Activated naive CD4-positive, alpha-beta T cell treated with anti-CD3 and anti-CD28 coated beads, Interleukin-2, amount 50 U/mL, for 24 hours (primary cell): ENCODE data around the gene ENTPD8.

ENCODE experiments used
- H3K27ac Mint-ChIP-seq: one replicate; pipeline ENCODE4 v1.8.0; 2021; ENCODE audit warnings: mild to moderate bottlenecking, mixed read lengths
- H3K27me3 Mint-ChIP-seq: one replicate; pipeline ENCODE4 v1.8.0; 2021; ENCODE audit warnings: mixed read lengths
- H3K36me3 Mint-ChIP-seq: one replicate; pipeline ENCODE4 v1.8.0; 2021; ENCODE audit warnings: mixed read lengths
- H3K4me1 Mint-ChIP-seq: one replicate; pipeline ENCODE4 v1.8.0; 2021; ENCODE audit warnings: mixed read lengths
- H3K4me3 Mint-ChIP-seq: one replicate; pipeline ENCODE4 v1.8.0; 2021; ENCODE audit warnings: mild to moderate bottlenecking, mixed read lengths
- H3K9me3 Mint-ChIP-seq: one replicate; pipeline ENCODE4 v1.8.0; 2021; ENCODE audit warnings: mixed read lengths

Gene ENTPD8

GRCh38 chr9:137406876-137407589, 34.1 kb downstream of the ENTPD8 start:
- Mint-ChIP-seq H3K36me3 (peaks cover 6% of the 10 kb centered on the region), H3K27me3 (no peaks in the 10 kb centered on the region), H3K4me1 (peaks cover 16% of the 10 kb centered on the region), H3K9me3 (no peaks in the 10 kb centered on the region), H3K27ac (no peak overlapping the region), H3K4me3 (no peak overlapping the region)

DNA sequence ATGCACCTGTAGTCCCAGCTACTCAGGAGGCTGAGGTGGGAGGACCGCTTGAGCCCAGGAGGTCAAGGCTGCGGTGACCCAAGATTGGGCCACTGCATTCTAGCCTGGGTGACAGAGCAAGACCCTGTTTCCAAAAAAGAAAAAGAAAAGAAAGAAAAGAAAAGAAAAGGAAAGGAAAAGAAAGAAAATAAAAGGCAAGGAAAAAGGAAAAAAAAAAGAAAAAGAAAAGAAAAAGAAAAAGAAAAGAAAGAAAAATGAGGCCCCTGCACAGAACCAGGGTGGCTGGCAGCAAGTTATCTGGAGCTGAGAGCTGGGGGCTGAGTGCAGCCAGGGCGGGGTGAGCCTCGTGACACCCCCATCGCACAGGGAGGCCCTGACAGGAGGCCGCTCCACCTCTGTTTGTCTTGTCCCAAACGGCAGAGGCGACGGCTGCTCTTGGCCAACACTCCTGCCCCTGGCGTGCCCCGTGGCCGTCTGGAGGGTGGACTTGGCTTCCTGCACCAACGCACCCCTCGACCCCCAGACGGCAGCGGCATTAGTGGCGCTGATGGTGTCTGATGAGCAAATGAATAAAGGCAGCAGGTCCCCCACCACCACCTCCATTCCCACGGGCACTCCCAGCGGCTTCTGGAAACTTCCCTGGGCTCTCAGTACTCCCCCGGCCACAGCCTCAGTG, 34.9 kb downstream of the ENTPD8 start:
- Mint-ChIP-seq H3K4me1 (peaks cover 16% of the 10 kb centered on the region), H3K27me3 (no peaks in the 10 kb centered on the region), H3K9me3 (no peaks in the 10 kb centered on the region), H3K36me3 (peaks cover 6% of the 10 kb centered on the region), H3K27ac (peak overlapping the region; percentile 76), H3K4me3 (peak overlapping the region; percentile 62)

DNA sequence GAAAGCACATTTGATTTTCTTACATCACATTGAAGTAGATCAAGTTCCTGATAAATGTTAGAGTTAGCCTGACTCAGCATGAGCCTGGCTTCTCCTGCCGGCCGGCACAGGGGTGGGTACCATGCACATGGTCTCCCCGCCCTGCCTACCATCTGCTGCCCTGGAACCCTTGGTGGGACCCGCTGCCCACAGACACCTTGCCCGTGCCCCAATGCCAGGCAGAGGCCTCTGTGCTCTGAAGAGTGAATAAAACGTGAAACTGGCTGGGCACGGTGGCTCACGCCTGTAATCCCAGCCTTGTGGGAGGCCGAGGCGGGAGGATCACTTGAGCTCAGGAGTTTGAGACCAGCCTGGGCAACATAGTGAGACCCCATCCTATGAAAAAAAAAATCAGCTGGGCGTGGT, 35.5 kb downstream of the ENTPD8 start:
- peaks cover 16% of the 10 kb centered on the region for H3K4me1 Mint-ChIP-seq
- no peaks in the 10 kb centered on the region for H3K27me3 Mint-ChIP-seq
- no peak overlapping the region for H3K4me3 Mint-ChIP-seq
- no peak overlapping the region for H3K27ac Mint-ChIP-seq
- peaks cover 6% of the 10 kb centered on the region for H3K36me3 Mint-ChIP-seq
- no peaks in the 10 kb centered on the region for H3K9me3 Mint-ChIP-seq

- Mint-ChIP-seq H3K4me1 (peaks cover 13% of the 10 kb centered on the region), H3K27me3 (no peaks in the 10 kb centered on the region), H3K4me3 (no peak overlapping the region), H3K36me3 (peaks cover 6% of the 10 kb centered on the region), H3K27ac (no peak overlapping the region), H3K9me3 (no peaks in the 10 kb centered on the region)
Observed at GRCh38 chr9:137404961-137405567, 36.1 kb downstream of the ENTPD8 start.

- H3K27ac Mint-ChIP-seq, result no peak overlapping the region
- H3K9me3 Mint-ChIP-seq, result no peaks in the 10 kb centered on the region
- H3K4me1 Mint-ChIP-seq, result peaks cover 20% of the 10 kb centered on the region
- no peaks in the 10 kb centered on the region for H3K27me3 Mint-ChIP-seq
- no peak overlapping the region for H3K4me3 Mint-ChIP-seq
- H3K36me3 Mint-ChIP-seq, result peaks cover 9% of the 10 kb centered on the region
Observed at GRCh38 chr9:137403269-137403668, 37.9 kb downstream of the ENTPD8 start.

GRCh38 chr9:137402746-137403145, 38.4 kb downstream of the ENTPD8 start:
- H3K36me3 Mint-ChIP-seq, result peaks cover 9% of the 10 kb centered on the region
- no peak overlapping the region for H3K4me3 Mint-ChIP-seq
- H3K27me3 Mint-ChIP-seq, result no peaks in the 10 kb centered on the region
- H3K27ac Mint-ChIP-seq, result no peak overlapping the region
- peaks cover 25% of the 10 kb centered on the region for H3K4me1 Mint-ChIP-seq
- no peaks in the 10 kb centered on the region for H3K9me3 Mint-ChIP-seq

- Mint-ChIP-seq H3K27me3 (no peaks in the 10 kb centered on the region), H3K4me1 (peaks cover 25% of the 10 kb centered on the region), H3K9me3 (no peaks in the 10 kb centered on the region), H3K27ac (no peak overlapping the region), H3K4me3 (no peak overlapping the region), H3K36me3 (peaks cover 12% of the 10 kb centered on the region)
Observed at GRCh38 chr9:137398561-137399468, 42.3 kb downstream of the ENTPD8 start.

- Mint-ChIP-seq H3K36me3 (peaks cover 11% of the 10 kb centered on the region), H3K9me3 (no peaks in the 10 kb centered on the region), H3K4me3 (peak overlapping the region; percentile 51), H3K27me3 (no peaks in the 10 kb centered on the region), H3K4me1 (peaks cover 25% of the 10 kb centered on the region), H3K27ac (peak overlapping the region; percentile 84)
Observed at GRCh38 chr9:137397675-137398423, 43.3 kb downstream of the ENTPD8 start.

GRCh38 chr9:137396634-137397367, 44.4 kb downstream of the ENTPD8 start:
- no peak overlapping the region for H3K4me3 Mint-ChIP-seq
- peaks cover 6% of the 10 kb centered on the region for H3K36me3 Mint-ChIP-seq
- H3K27me3 Mint-ChIP-seq, result no peaks in the 10 kb centered on the region
- peaks cover 19% of the 10 kb centered on the region for H3K4me1 Mint-ChIP-seq
- no peaks in the 10 kb centered on the region for H3K9me3 Mint-ChIP-seq
- H3K27ac Mint-ChIP-seq, result no peak overlapping the region

DNA sequence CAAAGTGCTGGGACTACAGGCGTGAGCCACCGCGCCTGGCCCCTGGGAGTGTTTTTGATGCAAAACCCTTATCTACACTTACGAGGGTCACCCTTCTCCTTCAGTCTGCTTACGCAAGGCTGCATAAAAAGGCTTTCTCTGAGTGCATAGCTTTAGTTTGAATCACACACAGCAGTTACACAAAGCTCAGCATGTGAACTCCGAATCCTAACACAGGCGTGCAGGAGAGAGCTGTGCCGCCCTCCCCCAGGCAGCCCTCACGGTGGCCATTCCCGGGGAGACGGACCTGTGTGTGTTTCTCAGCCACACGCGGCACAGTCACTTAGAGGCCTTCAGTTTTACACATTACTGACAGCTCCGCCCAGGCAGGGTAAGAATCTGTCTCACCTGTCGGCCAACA, 44.9 kb downstream of the ENTPD8 start:
- no peaks in the 10 kb centered on the region for H3K9me3 Mint-ChIP-seq
- H3K27ac Mint-ChIP-seq, result no peak overlapping the region
- H3K27me3 Mint-ChIP-seq, result no peaks in the 10 kb centered on the region
- peaks cover 6% of the 10 kb centered on the region for H3K36me3 Mint-ChIP-seq
- no peak overlapping the region for H3K4me3 Mint-ChIP-seq
- H3K4me1 Mint-ChIP-seq, result peaks cover 19% of the 10 kb centered on the region

DNA sequence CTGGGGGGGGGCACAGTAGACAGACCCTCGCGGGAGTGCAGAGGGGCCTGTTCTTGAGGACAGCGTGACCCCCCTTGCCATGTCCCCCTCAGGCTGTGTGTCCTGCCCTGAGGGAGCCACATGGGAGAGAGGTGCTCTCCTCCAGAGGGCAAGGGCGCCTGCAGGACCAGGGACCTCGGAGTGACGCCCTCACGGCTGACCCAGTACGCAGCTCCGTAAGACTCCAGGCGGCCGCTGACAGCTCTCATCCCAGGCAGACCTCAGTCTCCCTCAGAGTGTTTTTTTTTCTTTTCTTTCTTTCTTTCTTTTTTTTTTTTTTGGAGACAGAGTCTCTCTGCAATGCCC, 45.5 kb downstream of the ENTPD8 start:
- H3K4me1 Mint-ChIP-seq, result peaks cover 19% of the 10 kb centered on the region
- no peaks in the 10 kb centered on the region for H3K27me3 Mint-ChIP-seq
- peaks cover 6% of the 10 kb centered on the region for H3K36me3 Mint-ChIP-seq
- H3K4me3 Mint-ChIP-seq, result no peak overlapping the region
- no peaks in the 10 kb centered on the region for H3K9me3 Mint-ChIP-seq
- H3K27ac Mint-ChIP-seq, result no peak overlapping the region

DNA sequence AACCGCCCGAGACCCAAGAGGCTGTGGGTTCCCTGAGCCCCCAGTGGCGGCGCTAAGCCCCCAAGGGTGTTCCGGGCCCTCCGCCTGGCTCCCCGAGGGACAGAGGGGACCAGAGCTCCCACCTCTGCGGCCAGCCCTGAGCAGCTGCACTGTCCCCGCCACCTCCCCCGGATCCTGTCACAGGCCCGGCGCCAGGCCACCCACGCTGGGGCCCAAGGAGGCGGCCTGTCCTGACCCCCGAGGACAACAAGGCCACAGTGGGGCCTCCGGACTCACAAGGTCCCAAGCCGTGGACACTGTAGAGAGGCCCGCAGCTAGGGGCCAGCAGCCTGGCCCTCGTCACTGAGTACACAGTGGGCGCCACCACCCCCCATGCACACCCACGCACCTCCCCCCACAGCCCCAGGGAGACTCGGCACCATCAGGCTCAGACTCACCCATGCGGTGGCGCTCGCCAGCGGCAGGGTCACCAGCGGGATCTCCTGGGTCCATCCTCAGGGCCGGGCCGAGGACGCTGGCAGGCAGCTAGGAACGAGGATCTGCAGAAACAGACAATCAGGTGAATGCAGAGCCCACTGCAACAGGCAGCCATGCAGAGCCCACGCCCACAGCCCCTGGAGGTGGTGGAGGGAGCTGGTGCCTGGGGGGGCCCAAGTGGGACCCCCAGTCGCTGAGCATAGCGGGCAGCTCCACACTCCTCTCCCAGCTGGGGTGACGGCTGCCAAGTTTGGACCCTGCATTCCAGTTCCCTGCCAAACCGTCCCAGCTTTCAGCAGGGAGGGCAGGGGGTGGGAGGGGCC, 46.1 kb downstream of the ENTPD8 start:
- H3K4me3 Mint-ChIP-seq, result no peak overlapping the region
- H3K27ac Mint-ChIP-seq, result no peak overlapping the region
- H3K27me3 Mint-ChIP-seq, result no peaks in the 10 kb centered on the region
- peaks cover 6% of the 10 kb centered on the region for H3K36me3 Mint-ChIP-seq
- peaks cover 19% of the 10 kb centered on the region for H3K4me1 Mint-ChIP-seq
- no peaks in the 10 kb centered on the region for H3K9me3 Mint-ChIP-seq

- no peak overlapping the region for H3K4me3 Mint-ChIP-seq
Observed at GRCh38 chr9:137393176-137394150, 47.7 kb downstream of the ENTPD8 start.

More at GRCh38 chr9:137393176-137394150, 47.7 kb downstream of the ENTPD8 start:
- Mint-ChIP-seq H3K9me3 (no peaks in the 10 kb centered on the region), H3K36me3 (peaks cover 3% of the 10 kb centered on the region), H3K4me1 (peaks cover 13% of the 10 kb centered on the region), H3K27me3 (no peaks in the 10 kb centered on the region), H3K27ac (no peak overlapping the region)
